GM19023 (cell line): Measurements from ENCODE around the gene GNAO1.

Experiments
- ATAC-seq: cut with Tn5 transposase; IDR thresholded peaks from one replicate; pipeline ENCODE4 v1.9.1; 2021; ENCODE audit warnings: mild to moderate bottlenecking, moderate library complexity; ENCODE audit not compliant: unreplicated experiment

The GNAO1 gene

DNA sequence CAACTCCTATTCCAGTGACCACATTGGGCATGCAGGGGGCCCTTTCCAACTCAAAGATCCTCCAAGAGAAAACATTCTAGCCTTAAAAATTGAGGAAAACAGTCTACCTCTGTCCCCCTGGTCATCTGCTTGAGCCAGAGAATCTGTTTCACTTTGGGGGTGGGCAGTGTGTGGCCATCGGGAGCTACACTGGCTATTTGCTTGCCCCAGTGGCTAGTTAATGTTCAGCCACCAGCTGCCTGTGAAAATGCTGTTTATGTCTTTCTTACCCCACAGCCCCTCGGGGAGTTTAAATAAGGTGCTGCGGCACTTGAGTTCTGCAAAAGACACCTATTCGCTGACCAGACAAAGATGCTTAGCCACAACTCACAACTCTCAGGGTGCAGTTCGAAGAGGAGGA lies 43.4 kb downstream of the GNAO1 start:
- no peak for ATAC-seq

- no peak for ATAC-seq
Observed at GRCh38 chr16:56237451-56237930, 46.2 kb downstream of the GNAO1 start.

DNA sequence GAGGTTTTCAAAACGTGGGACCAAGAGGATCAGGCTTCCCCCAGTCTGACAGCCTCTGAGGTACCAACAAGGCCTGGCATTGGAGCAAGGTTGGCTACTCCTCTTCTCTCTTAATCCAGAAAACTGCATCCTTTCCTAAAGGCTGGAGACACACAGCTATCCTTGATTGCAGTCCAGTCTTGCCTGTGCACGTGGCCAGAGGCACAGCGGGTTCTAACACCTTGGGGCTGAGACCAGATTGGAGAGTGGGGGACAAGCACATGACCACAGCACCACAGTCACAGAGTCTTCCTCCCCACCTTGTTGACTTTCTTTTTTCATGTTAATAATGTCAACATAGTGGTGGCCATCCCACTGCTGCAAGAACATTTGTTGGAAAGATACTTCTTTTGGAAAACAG lies 46.9 kb downstream of the GNAO1 start:
- no peak for ATAC-seq

GRCh38 chr16:56241596-56241995 lies 50.3 kb downstream of the GNAO1 start:
- ATAC-seq: no peak

DNA sequence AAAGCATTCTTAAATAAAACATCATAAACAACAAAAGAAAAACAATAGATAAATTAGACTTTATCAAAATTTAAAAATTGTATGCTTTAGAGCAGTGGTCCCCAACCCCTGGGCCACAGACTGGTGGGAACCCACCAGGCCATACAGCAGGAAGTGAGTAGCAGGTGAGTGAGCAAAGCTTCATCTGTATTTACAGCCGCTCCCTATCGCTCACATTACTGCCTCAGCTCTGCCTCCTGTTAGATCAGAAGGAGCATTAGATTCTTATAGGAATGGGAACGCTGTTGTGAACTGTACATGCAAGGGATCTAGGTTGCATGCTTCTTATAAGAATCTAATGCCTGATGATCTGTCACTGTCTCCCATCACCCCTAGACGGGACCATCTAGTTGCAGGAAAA lies 51.5 kb downstream of the GNAO1 start:
- no peak for ATAC-seq

- ATAC-seq: no peak
Observed at GRCh38 chr16:56244612-56245011, 53.3 kb downstream of the GNAO1 start.

DNA sequence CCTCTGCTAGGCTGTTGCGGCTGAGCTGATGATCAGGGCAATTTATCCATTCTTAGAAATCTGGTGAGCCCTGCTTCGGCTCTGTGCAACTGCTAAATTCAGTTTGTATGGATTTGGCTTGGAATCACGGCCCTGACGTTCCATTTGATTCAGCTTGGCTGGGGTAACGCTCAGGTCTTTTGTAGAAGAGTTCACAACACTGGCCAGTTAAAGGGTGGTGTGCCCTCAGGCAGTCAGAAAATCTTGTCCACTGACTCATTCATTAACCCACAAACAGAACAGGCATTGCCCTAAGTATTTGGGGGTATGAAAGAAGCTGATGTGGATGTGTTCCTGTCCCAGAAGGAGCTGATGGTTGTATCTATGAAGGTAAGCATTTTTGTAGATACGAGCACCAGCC lies 53.9 kb downstream of the GNAO1 start:
- ATAC-seq: no peak

DNA sequence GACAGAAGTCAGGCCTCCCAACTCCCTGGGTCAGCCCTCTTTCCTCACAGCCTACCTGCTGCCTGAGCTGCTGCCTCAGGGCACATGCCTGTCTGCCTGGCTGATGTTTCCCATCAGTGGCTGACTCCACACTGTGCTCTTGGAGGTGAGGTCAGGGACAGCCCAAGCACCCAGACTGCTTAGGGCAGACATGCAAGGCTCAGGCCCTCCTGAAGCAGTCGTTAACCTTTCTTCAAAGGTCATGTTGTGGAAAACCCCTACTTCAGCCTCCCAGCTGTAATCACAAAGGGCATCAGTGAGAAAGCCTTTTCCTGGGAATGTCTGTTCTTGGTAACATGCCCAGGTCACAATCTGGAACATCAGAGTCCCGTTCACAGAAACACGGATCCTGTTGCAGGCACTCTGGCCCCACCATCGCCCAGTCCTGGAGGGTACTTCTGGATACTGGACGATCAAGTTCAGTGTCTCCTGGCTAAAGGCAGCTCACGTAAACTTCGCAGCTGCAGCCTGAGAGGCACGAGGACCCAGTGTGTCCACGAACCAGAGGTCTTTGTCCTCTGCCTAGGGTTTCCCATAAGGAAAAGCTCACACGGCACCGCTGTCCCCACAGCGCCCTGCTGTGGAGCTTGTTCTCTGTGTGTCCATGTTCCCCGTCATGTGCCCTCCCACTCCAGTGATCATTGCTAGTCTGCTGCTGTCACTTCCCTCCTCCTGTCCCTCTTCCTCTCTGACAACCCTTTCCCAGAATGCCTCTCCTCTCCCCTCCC lies 54.9 kb downstream of the GNAO1 start:
- no peak for ATAC-seq

DNA sequence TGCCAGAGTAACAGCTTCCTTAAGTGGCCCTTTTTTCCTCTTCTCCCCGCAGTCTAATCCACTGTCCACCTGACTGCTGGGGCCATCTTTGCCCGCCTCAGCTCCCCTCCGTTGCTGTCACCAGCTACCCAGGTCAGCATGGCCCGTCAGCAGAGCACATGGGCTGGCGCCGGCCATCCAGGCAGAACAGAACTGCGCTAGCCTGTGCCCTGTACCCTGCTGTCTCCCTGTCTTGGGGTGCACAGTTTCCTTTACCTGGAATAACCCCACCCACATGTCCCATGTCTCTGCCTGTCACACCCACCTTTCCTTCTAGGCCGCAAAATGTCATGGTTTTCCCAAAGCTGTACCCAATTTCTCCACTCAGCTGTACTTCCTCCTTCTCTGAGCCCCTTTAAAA lies 55.7 kb downstream of the GNAO1 start:
- ATAC-seq: no peak

GRCh38 chr16:56247808-56248207 lies 56.5 kb downstream of the GNAO1 start:
- no peak for ATAC-seq

- no peak for ATAC-seq
Observed at GRCh38 chr16:56252835-56253234, 61.5 kb downstream of the GNAO1 start.

- ATAC-seq: no peak
Observed at GRCh38 chr16:56255904-56256303, 64.6 kb downstream of the GNAO1 start.

- ATAC-seq: no peak
Observed at GRCh38 chr16:56257239-56257638, 66.0 kb downstream of the GNAO1 start.

DNA sequence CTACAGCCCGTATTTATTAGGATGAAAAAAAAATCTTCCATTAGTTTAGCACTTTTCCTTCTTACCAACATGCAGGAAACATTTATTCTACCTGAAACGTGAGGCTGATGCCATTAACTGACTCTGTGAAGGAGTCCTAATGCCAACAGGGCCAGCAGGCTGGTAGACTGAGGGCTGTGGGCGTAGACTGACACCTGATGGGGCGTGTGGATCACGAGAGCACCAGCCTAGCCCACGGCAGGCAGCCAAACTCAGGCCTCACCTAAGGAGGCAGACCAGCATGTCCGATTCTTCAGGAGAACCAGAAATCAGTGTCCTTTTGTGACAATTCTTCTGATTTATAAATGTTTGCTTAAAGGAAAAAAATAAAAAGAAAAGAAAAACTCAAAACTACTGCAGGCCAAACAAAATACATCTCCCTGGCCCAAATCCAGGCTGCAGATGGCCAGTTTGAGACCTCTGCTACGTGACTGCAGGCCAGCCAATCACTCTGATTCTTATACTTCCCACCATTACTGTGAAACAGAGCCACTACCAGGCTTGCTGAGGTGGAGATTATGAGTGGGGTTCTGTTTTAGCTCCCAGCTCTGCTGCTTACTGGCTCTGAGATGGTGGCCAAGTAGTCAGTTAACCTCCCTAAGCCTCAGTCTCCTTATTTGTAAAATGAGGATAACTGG lies 66.5 kb downstream of the GNAO1 start:
- ATAC-seq: no peak

GRCh38 chr16:56258508-56259424 lies 67.5 kb downstream of the GNAO1 start:
- no peak for ATAC-seq

- no peak for ATAC-seq
Observed at GRCh38 chr16:56259425-56259779, 68.1 kb downstream of the GNAO1 start.

GRCh38 chr16:56260378-56261160 lies 69.3 kb downstream of the GNAO1 start:
- no peak for ATAC-seq

GRCh38 chr16:56261656-56262055 lies 70.4 kb downstream of the GNAO1 start:
- ATAC-seq: no peak

DNA sequence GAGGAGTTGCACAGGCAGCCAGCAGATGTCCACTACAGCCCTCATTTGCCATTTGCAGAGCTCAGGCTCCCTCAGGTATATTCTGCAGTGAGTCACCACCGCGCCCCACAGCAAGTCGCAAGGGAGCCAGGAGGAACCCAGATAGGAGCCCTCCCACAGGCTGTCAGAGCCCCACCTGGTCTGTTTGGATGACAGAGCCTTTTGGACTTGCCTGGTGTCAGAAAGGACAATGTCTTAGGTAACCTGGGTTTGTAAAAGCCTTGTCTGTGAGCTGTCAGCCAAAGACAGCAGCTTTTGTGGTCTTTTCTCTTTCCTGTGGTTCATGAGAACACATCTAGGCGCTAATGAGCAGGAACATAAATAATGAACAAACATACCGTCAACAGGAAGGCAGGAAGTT lies 70.9 kb downstream of the GNAO1 start:
- no peak for ATAC-seq

DNA sequence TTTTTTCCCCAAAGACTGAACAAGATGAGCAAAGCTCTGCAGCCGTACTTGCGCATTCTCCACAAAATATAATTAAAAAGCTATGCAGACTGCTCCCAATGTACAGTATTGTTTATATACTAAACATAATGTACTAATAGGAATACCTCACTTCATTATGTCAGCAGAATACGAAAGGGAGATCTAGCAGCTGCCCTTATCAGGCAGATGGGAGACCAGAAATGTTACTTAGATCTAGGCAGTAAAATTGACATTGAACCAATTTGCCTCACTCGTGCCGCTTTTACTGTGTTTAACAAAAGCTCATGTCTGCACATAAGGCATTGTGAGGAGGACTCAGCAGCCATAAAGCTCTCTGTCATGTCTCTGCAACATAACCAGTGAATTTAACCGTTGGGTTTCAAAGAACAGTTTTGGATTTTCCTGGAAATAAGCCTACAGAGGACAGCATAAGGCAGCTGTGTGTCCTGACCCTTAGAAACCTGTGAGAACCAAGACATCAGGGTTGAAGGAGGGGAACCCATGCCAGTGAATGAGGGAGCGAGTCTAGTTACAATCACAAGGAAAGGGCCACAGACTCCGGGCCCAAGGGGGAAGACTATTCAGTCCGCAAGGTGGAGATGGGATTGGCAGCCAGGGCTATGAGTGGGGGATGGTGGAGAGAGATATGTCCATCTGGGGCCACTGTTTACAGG lies 71.4 kb downstream of the GNAO1 start:
- no peak for ATAC-seq
